SJCRH30 (cell line): ENCODE data around the gene PAFAH1B1. TPM values are rescaled to one million over a fixed set of nuclear protein-coding genes. Genes with fewer than 3 reads are reported as not detected.
"Not testable (repeated sequence)": the region's sequence is repeated elsewhere in the genome, so short reads cannot be mapped to it uniquely, and the experiment has no call there.

ENCODE experiments used
- DNase-seq, 2 experiments: peaks; one replicate each; pipeline ENCODE4 v3.0.0-alpha.2; 2015 to 2020
- H3K27ac ChIP-seq: fragments of 250-450 bp; sonication (Bioruptor Pico); 2 replicates; pipeline ENCODE4 v1.5.1; 2020; ENCODE audit warnings: mild to moderate bottlenecking, moderate library complexity
- H3K27me3 ChIP-seq: fragments of 250-450 bp; sonication (Bioruptor Pico); 2 replicates; pipeline ENCODE4 v1.5.1; 2020; ENCODE audit warnings: mild to moderate bottlenecking, moderate library complexity
- H3K36me3 ChIP-seq: fragments of 250-450 bp; sonication (Bioruptor Pico); 2 replicates; pipeline ENCODE4 v1.5.1; 2020; ENCODE audit warnings: mild to moderate bottlenecking, moderate library complexity
- H3K4me1 ChIP-seq: fragments of 250-450 bp; sonication (Bioruptor Pico); 2 replicates; pipeline ENCODE4 v1.5.1; 2020; ENCODE audit warnings: mild to moderate bottlenecking, moderate library complexity
- H3K4me3 ChIP-seq: fragments of 250-450 bp; sonication (Bioruptor Pico); 2 replicates; pipeline ENCODE4 v1.5.1; 2020; ENCODE audit warnings: mild to moderate bottlenecking, moderate library complexity
- H3K9me3 ChIP-seq: fragments of 250-450 bp; sonication (Bioruptor Pico); replicated peaks from 2 replicates; pipeline ENCODE4 v1.5.1; 2020; ENCODE audit warnings: mild to moderate bottlenecking, moderate library complexity
- total RNA-seq: library from RNA; depleted of rRNA; stranded (reverse); fragments of >200 nt; shearing (Covaris generic); gene quantifications from 2 replicates; pipeline ENCODE4 v1.2.3, GENCODE V29; 2014

The PAFAH1B1 gene
- total RNA-seq, 1 experiment from 2014 or later = 60.6 TPM

GRCh38 chr17:2572304-2572609, 21.2 kb upstream of the PAFAH1B1 start:
- not testable (repeated sequence) for H3K4me3 ChIP-seq, H3K4me1 ChIP-seq, H3K27me3 ChIP-seq, H3K9me3 ChIP-seq, H3K27ac ChIP-seq, DNase-seq, H3K36me3 ChIP-seq

GRCh38 chr17:2580151-2580550, 13.3 kb upstream of the PAFAH1B1 start:
- DNase-seq = no peak
- Histone ChIP-seq H3K27ac (no peak overlapping the region), H3K4me3 (peak overlapping the region; percentile 27), H3K4me1 (no peaks in the 10 kb centered on the region), H3K27me3 (no peaks in the 10 kb centered on the region), H3K36me3 (no peaks in the 10 kb centered on the region), H3K9me3 (no peaks in the 10 kb centered on the region)

- no peaks in the 10 kb centered on the region for H3K4me1 ChIP-seq
- peak in 1 of 2 experiments; percentile 35 for DNase-seq
- no peaks in the 10 kb centered on the region for H3K9me3 ChIP-seq
- no peaks in the 10 kb centered on the region for H3K36me3 ChIP-seq
- no peaks in the 10 kb centered on the region for H3K27me3 ChIP-seq
- H3K27ac ChIP-seq = no peak overlapping the region
- peak overlapping the region; percentile 27 for H3K4me3 ChIP-seq
These were observed 12.8 kb upstream of the PAFAH1B1 start for GRCh38 chr17:2580661-2581060.

- Histone ChIP-seq H3K9me3 (no peaks in the 10 kb centered on the region), H3K27ac (no peak overlapping the region), H3K4me1 (no peaks in the 10 kb centered on the region), H3K36me3 (no peaks in the 10 kb centered on the region), H3K4me3 (no peak overlapping the region), H3K27me3 (no peaks in the 10 kb centered on the region)
- DNase-seq = no peak
These were observed 11.0 kb upstream of the PAFAH1B1 start for GRCh38 chr17:2582493-2582892.

- no peak overlapping the region for H3K27ac ChIP-seq
- no peaks in the 10 kb centered on the region for H3K4me1 ChIP-seq
- no peaks in the 10 kb centered on the region for H3K27me3 ChIP-seq
- no peak for DNase-seq
- H3K4me3 ChIP-seq = no peak overlapping the region
- no peaks in the 10 kb centered on the region for H3K9me3 ChIP-seq
- H3K36me3 ChIP-seq = peaks cover 3% of the 10 kb centered on the region; the same call in 1 of the 2 replicates
These were observed 2.3 kb upstream of the PAFAH1B1 start for GRCh38 chr17:2591040-2591640.

GRCh38 chr17:2593821-2594721, 617 bp downstream of the PAFAH1B1 start:
- H3K9me3 ChIP-seq = no peaks in the 10 kb centered on the region
- no peaks in the 10 kb centered on the region for H3K4me1 ChIP-seq
- DNase-seq = peak; percentile 76 to 79
- H3K36me3 ChIP-seq = peaks cover 7% of the 10 kb centered on the region; the same call in 1 of the 2 replicates
- no peaks in the 10 kb centered on the region for H3K27me3 ChIP-seq
- peak overlapping the region; percentile 99 for H3K4me3 ChIP-seq
- H3K27ac ChIP-seq = peak overlapping the region; percentile 88

- Histone ChIP-seq H3K36me3 (peaks cover 9% of the 10 kb centered on the region; the same call in 1 of the 2 replicates), H3K27me3 (no peaks in the 10 kb centered on the region), H3K4me1 (no peaks in the 10 kb centered on the region), H3K27ac (peak overlapping the region; percentile 88), H3K4me3 (peak overlapping the region; percentile 99), H3K9me3 (no peaks in the 10 kb centered on the region)
- DNase-seq = peak in 1 of 2 experiments; percentile 4
These were observed 1.5 kb downstream of the PAFAH1B1 start for GRCh38 chr17:2594722-2595599.

- H3K36me3 ChIP-seq = peaks cover 9% of the 10 kb centered on the region; the same call in 1 of the 2 replicates
- no peak overlapping the region for H3K27ac ChIP-seq
- H3K4me1 ChIP-seq = no peaks in the 10 kb centered on the region
- peak overlapping the region; percentile 99 for H3K4me3 ChIP-seq
- H3K9me3 ChIP-seq = no peaks in the 10 kb centered on the region
- no peaks in the 10 kb centered on the region for H3K27me3 ChIP-seq
- DNase-seq = no peak
These were observed 2.3 kb downstream of the PAFAH1B1 start for GRCh38 chr17:2595716-2596115.

GRCh38 chr17:2598166-2598565, 4.7 kb downstream of the PAFAH1B1 start:
- Histone ChIP-seq H3K36me3 (peaks cover 9% of the 10 kb centered on the region; the same call in 1 of the 2 replicates), H3K27me3 (no peaks in the 10 kb centered on the region), H3K4me1 (no peaks in the 10 kb centered on the region), H3K4me3 (no peak overlapping the region), H3K9me3 (no peaks in the 10 kb centered on the region), H3K27ac (no peak overlapping the region)
- no peak for DNase-seq

- H3K36me3 ChIP-seq = 0 out of 2 replicates have a peak, but pooled peaks cover 6% of the 10 kb centered on the region
- H3K4me1 ChIP-seq = no peaks in the 10 kb centered on the region
- no peak for DNase-seq
- no peaks in the 10 kb centered on the region for H3K9me3 ChIP-seq
- H3K27ac ChIP-seq = no peak overlapping the region
- H3K27me3 ChIP-seq = no peaks in the 10 kb centered on the region
- H3K4me3 ChIP-seq = no peak overlapping the region
These were observed 9.2 kb downstream of the PAFAH1B1 start for GRCh38 chr17:2602597-2603017.

- no peak overlapping the region for H3K4me3 ChIP-seq
- H3K4me1 ChIP-seq = no peaks in the 10 kb centered on the region
- no peak overlapping the region for H3K27ac ChIP-seq
- no peak for DNase-seq
- H3K36me3 ChIP-seq = no peaks in the 10 kb centered on the region
- no peaks in the 10 kb centered on the region for H3K9me3 ChIP-seq
- H3K27me3 ChIP-seq = no peaks in the 10 kb centered on the region
These were observed 15.0 kb downstream of the PAFAH1B1 start for GRCh38 chr17:2608350-2608913.

- H3K4me1 ChIP-seq = no peaks in the 10 kb centered on the region
- H3K4me3 ChIP-seq = no peak overlapping the region
- no peaks in the 10 kb centered on the region for H3K36me3 ChIP-seq
- H3K27ac ChIP-seq = no peak overlapping the region
- no peak for DNase-seq
- no peaks in the 10 kb centered on the region for H3K27me3 ChIP-seq
- no peaks in the 10 kb centered on the region for H3K9me3 ChIP-seq
These were observed 15.6 kb downstream of the PAFAH1B1 start for GRCh38 chr17:2609091-2609490.

GRCh38 chr17:2610195-2611175, 17.0 kb downstream of the PAFAH1B1 start:
- DNase-seq = no peak
- Histone ChIP-seq H3K4me3 (no peak overlapping the region), H3K36me3 (no peaks in the 10 kb centered on the region), H3K9me3 (no peaks in the 10 kb centered on the region), H3K27me3 (no peaks in the 10 kb centered on the region), H3K27ac (no peak overlapping the region), H3K4me1 (no peaks in the 10 kb centered on the region)
